Sigmoid colon (tissue), 7 donors: Measurements from ENCODE around the gene SUPT3H. TPM values are rescaled to one million over a fixed set of nuclear protein-coding genes. Genes with fewer than 3 reads are reported as not detected.

Source experiments
- DNase-seq: peaks from one replicate; pipeline ENCODE4 v3.0.0-alpha.2; 2019
- H3K27ac ChIP-seq, 4 donors: fragments of 200-600 bp; sonication (generic); one replicate each; pipeline ENCODE4 v1.5.1; 2016 to 2019; ENCODE audit warnings: mild to moderate bottlenecking in 1 of 4
- H3K27me3 ChIP-seq, 3 donors: fragments of 200-600 bp; sonication (generic); one replicate each; pipeline ENCODE4 v1.5.1; 2019; ENCODE audit warnings: mild to moderate bottlenecking in 1 of 3
- H3K36me3 ChIP-seq, 4 donors: fragments of 200-600 bp; sonication (generic); one replicate each; pipeline ENCODE4 v1.5.1; 2016 to 2019
- H3K4me1 ChIP-seq, 4 donors: fragments of 200-600 bp; sonication (generic); one replicate each; pipeline ENCODE4 v1.5.1; 2017 to 2019
- H3K4me3 ChIP-seq, 4 donors: fragments of 200-600 bp; sonication (generic); one replicate each; pipeline ENCODE4 v1.5.1; 2017 to 2019; ENCODE audit warnings: mild to moderate bottlenecking in 2 of 4, moderate library complexity in 1 of 4
- H3K9me3 ChIP-seq, 4 donors: fragments of 200-600 bp in 3 of 4; sonication (generic) in 3 of 4; one replicate each; pipeline versions ENCODE4 v1.5.1 to v1.6.1; 2013 to 2019
- EP300 ChIP-seq, 4 donors: sonication (generic); formaldehyde crosslinking; IDR thresholded peaks; one replicate each; pipeline ENCODE4 v1.6.1; 2017; ENCODE audit warnings: antibody characterized with exemption in 4 of 4
- POLR2A ChIP-seq, 2 donors: fragments of 450-650 bp; IDR thresholded peaks; one replicate each; pipeline ENCODE4 v1.6.1; 2016; ENCODE audit warnings: antibody characterized with exemption in 2 of 2, mild to moderate bottlenecking in 2 of 2, moderate library complexity in 2 of 2
- POLR2AphosphoS5 ChIP-seq, 4 donors: sonication (generic); formaldehyde crosslinking; IDR thresholded peaks; one replicate each; pipeline ENCODE4 v1.6.1; 2017; ENCODE audit warnings: antibody characterized with exemption in 4 of 4
- WGBS, 2 donors: extraction: QIAGEN DNeasy Blood & Tissue Kit; methylation state at CpG; one replicate each; pipeline ENCODE4 v1.1.7; 2013; 5-methylcytosine and 5-hydroxymethylcytosine counted together
- intact Hi-C: fragments of 100-400 bp; cut with DNase I; formaldehyde crosslinking; loops from one replicate; pipeline ENCODE4 v1.15.1; 2023
- polyA plus RNA-seq, 3 donors: library from polyadenylated mRNA; stranded (reverse); fragments of 200-250 nt; gene quantifications; one replicate each; pipeline ENCODE4 v1.2.3, GENCODE V29; 2013
- total RNA-seq, 4 donors: library from RNA; depleted of rRNA; stranded (reverse); fragments of >200 nt; gene quantifications; one replicate each; pipeline ENCODE4 v1.1.0, GENCODE V29; 2016
- TF ChIP-seq, protein P1 (sequence below), 4 experiments: fragments of 450-650 bp in 3 of 4; fragments of 200-600 bp in 1 of 4; IDR thresholded peaks; one replicate each; pipeline ENCODE4 v1.5.1; 2016 to 2019; ENCODE audit warnings: antibody characterized with exemption in 4 of 4, mild to moderate bottlenecking in 3 of 4, moderate library complexity in 2 of 4
- donor health status: healthy with polysubstance abuse.
- donor health status: Bipolar disorder and iron deficiency.
- donor health status: healthy.

Gene SUPT3H
- total and polyA plus RNA-seq, 7 donors, result 1.6 to 18.2 (median 10.6) TPM

- Histone ChIP-seq H3K4me3 (no peak overlapping the region), H3K4me1 (no peaks in the 10 kb centered on the region), H3K27me3 (no peaks in the 10 kb centered on the region), H3K36me3 (no peaks in the 10 kb centered on the region), H3K9me3 (no peaks in the 10 kb centered on the region), H3K27ac (no peak overlapping the region)
- no peak for TF ChIP-seq POLR2A (IDR thresholded peaks at IDR 0.05)
- TF ChIP-seq POLR2AphosphoS5 (IDR thresholded peaks at IDR 0.05), result no peak
- no peak for TF ChIP-seq EP300 (IDR thresholded peaks at IDR 0.05)
- TF ChIP-seq, protein P1, sequence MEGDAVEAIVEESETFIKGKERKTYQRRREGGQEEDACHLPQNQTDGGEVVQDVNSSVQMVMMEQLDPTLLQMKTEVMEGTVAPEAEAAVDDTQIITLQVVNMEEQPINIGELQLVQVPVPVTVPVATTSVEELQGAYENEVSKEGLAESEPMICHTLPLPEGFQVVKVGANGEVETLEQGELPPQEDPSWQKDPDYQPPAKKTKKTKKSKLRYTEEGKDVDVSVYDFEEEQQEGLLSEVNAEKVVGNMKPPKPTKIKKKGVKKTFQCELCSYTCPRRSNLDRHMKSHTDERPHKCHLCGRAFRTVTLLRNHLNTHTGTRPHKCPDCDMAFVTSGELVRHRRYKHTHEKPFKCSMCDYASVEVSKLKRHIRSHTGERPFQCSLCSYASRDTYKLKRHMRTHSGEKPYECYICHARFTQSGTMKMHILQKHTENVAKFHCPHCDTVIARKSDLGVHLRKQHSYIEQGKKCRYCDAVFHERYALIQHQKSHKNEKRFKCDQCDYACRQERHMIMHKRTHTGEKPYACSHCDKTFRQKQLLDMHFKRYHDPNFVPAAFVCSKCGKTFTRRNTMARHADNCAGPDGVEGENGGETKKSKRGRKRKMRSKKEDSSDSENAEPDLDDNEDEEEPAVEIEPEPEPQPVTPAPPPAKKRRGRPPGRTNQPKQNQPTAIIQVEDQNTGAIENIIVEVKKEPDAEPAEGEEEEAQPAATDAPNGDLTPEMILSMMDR (IDR thresholded peaks at IDR 0.05), result no peak
- no peak for DNase-seq
- intact Hi-C loops, result no loop called here
- WGBS, 2 donors, result 90 to 91% methylated on average over 3 of the region's 3 CpGs
Measured at GRCh38 chr6:44989391-44989790, 388.3 kb downstream of the SUPT3H start.

GRCh38 chr6:44985006-44985405 is 392.7 kb downstream of the SUPT3H start:
- no peaks in the 10 kb centered on the region for H3K4me1 ChIP-seq
- intact Hi-C loops, result no loop called here
- no peaks in the 10 kb centered on the region for H3K36me3 ChIP-seq
- no peak overlapping the region for H3K27ac ChIP-seq
- WGBS, 2 donors, result 94 to 96% methylated on average over 4 of the region's 4 CpGs
- no peaks in the 10 kb centered on the region for H3K27me3 ChIP-seq
- DNase-seq, result no peak
- H3K9me3 ChIP-seq, result no peaks in the 10 kb centered on the region
- H3K4me3 ChIP-seq, result no peak overlapping the region
- TF ChIP-seq POLR2AphosphoS5 (IDR thresholded peaks at IDR 0.05), result no peak

DNA sequence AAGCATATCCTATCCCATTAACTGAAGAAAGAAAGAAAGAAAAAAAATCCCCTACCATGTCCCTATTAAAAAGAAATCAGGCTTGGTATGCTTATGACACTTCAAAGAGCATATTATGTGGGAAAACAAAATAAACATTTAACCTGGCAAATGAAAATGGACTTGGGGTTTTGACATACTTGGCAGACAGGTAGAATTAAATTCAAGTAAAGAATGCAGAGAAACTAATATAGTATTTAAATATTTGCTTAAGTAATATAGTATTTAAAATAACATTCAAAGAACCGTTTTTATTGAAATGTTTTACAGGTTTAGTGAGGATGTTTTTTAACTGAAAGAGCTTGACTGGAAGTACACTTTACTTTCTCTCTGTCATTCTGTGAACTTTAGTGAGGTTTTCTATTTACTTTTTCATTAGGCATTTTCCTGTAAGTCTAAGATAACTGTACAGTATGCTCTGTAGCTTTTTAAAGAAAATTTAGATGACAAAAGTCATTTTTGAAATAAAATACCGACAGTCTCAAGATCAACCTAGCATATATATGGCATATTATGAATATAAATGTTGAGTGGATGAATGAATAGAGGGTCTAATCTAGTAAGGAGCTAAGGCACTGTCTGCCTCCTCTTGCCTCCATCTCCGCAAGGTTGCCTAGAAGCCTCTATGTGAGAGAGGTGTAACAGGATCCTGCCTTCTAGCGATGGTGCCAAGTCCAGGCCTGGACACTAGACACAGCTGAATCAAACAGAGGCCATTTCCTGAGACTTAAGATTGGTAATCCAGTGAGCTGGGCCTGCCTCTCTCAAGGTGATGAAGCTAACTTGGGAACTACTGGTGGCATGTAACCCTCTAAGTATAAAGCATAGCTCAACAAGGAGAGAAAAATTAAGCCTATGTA is 394.0 kb downstream of the SUPT3H start:
- intact Hi-C loops, result no loop called here
- no peaks in the 10 kb centered on the region for H3K27me3 ChIP-seq
- H3K36me3 ChIP-seq, result no peaks in the 10 kb centered on the region
- 79 to 90% methylated on average over 4 of the region's 4 CpGs for WGBS, 2 donors
- H3K9me3 ChIP-seq, result no peaks in the 10 kb centered on the region
- no peaks in the 10 kb centered on the region for H3K4me1 ChIP-seq
- TF ChIP-seq EP300 (IDR thresholded peaks at IDR 0.05) (no peak), POLR2AphosphoS5 (IDR thresholded peaks at IDR 0.05) (no peak), POLR2A (IDR thresholded peaks at IDR 0.05) (no peak)
- TF ChIP-seq, protein P1 (IDR thresholded peaks at IDR 0.05), result no peak
- no peak overlapping the region for H3K27ac ChIP-seq
- H3K4me3 ChIP-seq, result no peak overlapping the region
- no peak for DNase-seq

GRCh38 chr6:44980841-44981240 is 396.9 kb downstream of the SUPT3H start:
- H3K4me3 ChIP-seq, result no peak overlapping the region
- no peaks in the 10 kb centered on the region for H3K27me3 ChIP-seq
- TF ChIP-seq EP300 (IDR thresholded peaks at IDR 0.05) (no peak), POLR2AphosphoS5 (IDR thresholded peaks at IDR 0.05) (no peak), POLR2A (IDR thresholded peaks at IDR 0.05) (no peak)
- TF ChIP-seq, protein P1 (IDR thresholded peaks at IDR 0.05), result no peak
- intact Hi-C loops, result no loop called here
- WGBS, 2 donors, result 94 to 96% methylated on average over 4 of the region's 4 CpGs
- no peaks in the 10 kb centered on the region for H3K9me3 ChIP-seq
- no peak overlapping the region for H3K27ac ChIP-seq
- H3K4me1 ChIP-seq, result no peaks in the 10 kb centered on the region
- H3K36me3 ChIP-seq, result no peaks in the 10 kb centered on the region
- DNase-seq, result no peak

DNA sequence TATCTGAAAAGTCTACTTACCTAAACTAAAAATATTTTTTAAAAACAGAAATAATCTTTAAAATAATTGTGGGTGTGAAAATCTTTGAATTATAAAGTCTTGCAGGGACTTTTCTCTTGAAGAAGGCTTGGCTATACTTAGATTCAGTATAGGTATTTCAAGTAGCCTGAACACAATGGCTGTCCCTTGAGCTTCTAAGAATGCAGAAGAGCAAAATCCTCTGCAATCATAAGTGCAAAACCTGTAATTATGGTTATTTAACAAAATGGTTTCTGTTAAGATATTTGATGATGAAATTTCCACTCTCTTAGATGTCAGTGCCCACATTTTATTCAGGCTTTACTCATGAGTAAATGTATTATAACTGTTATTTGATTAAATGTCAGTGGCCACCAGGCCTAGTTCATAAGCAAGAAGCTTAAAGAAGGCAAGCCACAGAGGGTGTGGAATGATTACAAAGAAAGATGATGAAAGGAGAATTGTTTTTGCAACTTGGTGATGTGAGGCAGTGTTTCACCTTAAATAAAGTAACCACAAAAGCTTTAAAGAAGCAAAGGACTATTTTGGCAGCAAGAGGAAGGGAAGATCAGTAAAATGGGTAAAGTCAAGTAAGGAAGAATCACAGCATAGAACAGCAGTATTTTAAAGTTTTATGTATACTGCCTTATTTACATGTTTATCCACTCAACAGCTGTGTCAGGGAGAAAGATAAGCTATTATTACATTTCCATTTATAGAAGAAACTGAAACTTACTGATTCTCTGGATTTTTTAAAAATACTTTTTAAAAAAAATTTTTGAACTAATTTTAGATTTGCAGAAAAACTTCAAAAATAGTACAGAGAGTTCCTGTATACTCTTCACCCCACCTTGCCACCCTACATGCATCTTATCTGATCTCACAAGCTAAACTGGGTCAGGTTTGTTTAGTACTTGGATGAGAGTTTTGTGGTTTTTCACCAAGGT is 400.8 kb downstream of the SUPT3H start:
- Histone ChIP-seq H3K4me3 (no peak overlapping the region), H3K27ac (no peak overlapping the region), H3K4me1 (no peaks in the 10 kb centered on the region), H3K9me3 (no peaks in the 10 kb centered on the region), H3K27me3 (no peaks in the 10 kb centered on the region), H3K36me3 (no peaks in the 10 kb centered on the region)
- intact Hi-C loops, result no loop called here
- no peak for DNase-seq
- TF ChIP-seq EP300 (IDR thresholded peaks at IDR 0.05) (no peak), POLR2AphosphoS5 (IDR thresholded peaks at IDR 0.05) (no peak), POLR2A (IDR thresholded peaks at IDR 0.05) (no peak)
- TF ChIP-seq, protein P1 (IDR thresholded peaks at IDR 0.05), result no peak
